Activated CD8-positive, alpha-beta memory T cell treated with anti-CD3 and anti-CD28 coated beads, Interleukin-2, amount 50 U/mL, for 48 hours (primary cell): ENCODE data around the gene EIF3L.
"Not testable (repeated sequence)": the region's sequence is repeated elsewhere in the genome, so short reads cannot be mapped to it uniquely, and the experiment has no call there.

Source experiments
- DNase-seq: peaks from one replicate; pipeline ENCODE4 v3.0.0-alpha.2; 2020

EIF3L gene

DNA sequence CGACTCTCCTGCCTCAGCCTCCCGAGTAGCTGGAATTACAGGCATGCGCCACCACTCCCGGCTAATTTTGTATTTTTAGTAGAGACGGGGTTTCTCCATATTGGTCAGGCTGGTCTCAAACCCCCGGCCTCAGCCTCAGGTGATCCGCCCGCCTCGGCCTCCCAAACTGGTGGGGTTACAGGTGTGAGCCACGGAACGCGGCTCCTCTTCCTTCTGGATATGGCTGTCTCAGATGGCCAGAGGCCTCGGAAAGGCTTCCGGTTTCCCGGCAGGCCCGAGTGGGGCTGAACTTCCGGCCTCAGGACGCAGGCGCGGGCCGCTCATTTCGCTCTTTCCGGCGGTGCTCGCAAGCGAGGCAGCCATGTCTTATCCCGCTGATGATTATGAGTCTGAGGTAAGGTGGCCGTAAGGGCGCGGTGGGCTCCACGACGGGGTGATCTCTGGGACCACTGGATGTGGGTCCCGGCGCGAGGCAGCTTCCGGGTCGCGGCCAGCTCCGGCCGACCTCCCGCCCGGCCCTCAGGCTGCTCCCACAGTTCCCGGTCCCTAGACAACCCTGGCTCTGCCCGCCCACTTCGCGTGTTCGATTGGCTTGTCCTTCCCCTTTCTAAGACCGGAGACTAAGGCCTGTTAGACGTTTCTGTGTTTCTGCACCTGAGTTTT is at the start of gene EIF3L:
EIF3L (plus strand) TSS at position 331 of the 663 bp plus-strand sequence; CDS start at position 362, 31 bp downstream.
- peak; percentile 93 for DNase-seq

DNA sequence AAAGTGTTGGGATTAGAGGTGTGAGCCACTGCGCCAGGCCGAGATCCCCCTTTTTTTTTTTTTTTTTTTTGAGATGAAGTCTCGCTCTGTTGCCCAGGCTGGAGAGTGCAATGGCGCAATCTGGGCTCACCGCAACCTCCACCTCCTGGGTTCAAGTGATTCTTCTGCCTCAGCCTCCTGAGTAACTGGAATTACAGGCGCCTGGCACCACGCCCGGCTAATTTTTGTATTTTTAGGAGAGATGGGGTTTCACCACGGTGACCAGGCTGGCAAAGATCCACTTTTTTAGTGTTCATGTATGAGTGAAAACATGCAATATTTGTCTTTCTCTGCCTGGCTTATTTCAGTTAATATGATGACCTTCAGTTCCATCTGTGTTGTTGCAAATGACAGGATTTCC is 49.2 kb upstream of the EIF3L start:
- DNase-seq = not testable (repeated sequence)

DNA sequence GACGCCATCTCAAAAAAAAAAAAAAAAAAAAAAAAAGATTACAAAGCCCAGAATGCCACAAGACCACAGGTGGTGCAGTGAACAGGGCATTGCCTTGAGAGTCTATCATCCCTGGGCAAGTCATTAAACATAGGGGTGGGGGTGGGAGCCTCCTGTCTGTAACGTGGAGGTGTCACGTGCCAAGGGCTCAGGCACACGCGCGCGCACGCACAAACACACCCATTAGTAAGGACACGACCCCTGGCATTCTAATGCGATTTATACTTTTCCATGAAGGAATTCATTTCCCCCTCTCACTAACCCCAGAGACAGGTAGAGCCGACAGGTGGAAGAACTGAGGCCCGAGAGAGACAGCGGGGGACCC is 47.3 kb upstream of the EIF3L start:
- no peak for DNase-seq

DNA sequence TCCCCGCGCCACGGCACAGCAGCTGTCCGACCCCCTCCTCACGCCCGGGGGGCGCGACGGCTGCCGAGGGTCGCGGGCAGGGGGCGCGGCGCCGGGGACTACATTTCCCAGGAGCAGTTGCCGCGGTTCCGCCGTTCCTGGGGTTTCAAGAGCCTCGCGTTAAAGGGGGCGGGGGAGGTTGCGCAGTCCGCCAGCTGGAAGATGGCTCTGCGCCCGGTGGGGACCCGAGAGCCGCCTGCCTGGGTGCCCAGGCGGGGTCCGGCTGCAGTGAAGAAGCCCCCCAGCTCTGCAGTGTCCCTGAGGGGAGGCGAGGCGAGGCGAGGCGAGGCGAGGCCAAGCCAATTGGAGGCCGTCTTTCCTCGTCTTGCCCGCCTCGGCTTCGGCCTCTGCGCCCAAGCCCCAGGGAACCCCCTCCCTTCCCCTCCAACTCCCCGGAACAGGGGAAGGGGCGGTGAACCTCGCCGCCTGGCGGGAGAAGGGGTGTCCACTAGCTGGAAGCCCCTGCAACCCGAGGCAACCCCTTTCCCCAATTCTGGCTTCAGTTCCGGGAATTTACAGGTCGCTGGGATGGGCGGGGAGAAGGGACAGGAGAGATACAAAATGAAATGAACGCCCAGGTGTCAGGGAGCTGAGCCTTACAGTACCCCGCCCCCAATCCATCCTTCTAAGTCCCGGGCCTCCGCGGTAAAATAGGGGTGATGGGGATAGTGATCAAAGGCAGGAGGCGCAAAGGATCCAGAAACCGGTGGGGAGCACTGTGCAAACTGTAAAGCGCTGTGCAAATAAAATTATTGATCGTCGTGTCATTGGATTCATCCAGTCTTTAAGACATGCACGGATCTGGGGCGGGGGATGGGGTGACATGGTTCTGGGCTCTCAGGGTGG is 46.7 kb upstream of the EIF3L start:
- no peak for DNase-seq

DNA sequence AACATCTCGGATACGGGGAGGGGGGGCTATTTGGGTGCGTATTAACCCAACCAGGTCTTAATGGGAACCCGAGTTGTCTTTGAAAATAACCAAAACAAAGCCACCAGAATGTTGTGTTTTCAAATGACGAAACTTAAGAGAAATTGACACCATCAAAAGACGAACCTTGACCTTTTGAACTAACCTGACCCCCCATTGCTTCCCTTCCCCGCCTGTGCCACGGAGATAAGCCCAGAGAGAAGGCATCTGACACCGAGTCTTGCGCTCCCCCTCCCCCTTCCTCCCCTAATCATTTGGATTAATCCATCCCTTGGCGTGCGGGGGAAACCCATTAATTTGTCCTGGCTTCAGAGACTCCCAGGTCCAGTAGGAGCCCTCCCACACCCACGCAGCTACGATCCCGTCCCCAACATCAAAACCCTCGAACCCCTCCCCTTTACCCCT is 46.0 kb upstream of the EIF3L start:
- no peak for DNase-seq

DNA sequence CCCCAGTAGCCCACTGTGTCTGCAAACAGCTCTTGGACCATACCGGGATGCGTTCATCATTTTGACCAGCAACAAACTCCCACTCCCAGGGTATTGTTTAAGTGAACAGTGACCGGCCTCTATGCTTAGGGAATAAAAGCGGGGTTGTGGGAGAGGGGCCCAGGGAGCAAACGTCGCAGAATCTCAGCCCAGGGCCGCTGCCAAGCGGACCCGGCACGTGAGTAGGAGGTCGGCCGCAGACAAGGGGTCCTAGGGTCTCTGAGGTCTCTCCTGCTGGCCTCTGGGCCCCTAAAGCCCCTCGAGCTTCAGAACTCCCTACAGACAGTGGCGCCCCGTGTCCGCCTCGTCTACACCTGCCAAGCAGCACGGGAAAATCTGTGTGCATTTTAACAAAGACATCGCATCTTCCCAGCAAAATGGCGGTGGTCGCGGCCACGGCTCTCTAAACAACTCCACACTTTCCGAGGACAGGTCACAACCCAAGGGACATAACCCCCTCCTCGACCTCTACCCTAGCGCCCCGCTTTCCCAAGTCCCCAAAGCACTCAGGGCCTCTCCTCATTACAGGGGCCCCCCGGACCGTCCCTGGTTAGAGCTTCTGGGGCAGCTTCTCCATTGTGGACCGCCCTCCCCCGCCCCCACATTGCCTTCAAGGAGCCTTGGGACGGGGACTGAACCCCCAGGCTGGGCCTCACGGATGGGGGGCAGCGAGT is 45.4 kb upstream of the EIF3L start:
- DNase-seq = no peak

DNA sequence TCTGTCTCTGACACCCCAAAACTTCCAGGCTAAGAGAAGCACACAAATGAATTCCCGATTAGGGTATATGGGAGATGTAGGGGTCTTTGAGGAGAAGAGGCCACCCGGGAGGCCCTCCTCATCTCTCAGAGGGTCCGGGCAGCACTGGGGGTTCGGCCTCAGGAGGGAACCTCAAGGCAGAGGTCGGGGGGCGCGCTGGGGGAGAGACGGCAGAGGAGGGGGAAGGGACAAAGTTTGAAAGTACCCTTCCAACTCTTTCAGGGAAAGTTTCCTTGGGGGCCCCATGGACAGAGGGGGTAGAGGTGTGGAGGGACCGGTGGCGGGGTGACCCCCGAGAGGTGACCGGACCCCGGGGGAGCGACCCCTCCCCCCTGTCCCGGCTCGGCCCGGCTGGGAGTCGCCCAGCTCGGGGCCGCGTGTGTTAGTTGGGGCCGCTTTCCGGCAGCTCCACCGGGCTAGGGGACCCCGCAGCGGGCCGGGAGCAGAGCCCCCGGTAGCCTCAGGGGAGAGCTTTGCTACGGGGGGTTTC is 44.8 kb upstream of the EIF3L start:
- no peak for DNase-seq

DNA sequence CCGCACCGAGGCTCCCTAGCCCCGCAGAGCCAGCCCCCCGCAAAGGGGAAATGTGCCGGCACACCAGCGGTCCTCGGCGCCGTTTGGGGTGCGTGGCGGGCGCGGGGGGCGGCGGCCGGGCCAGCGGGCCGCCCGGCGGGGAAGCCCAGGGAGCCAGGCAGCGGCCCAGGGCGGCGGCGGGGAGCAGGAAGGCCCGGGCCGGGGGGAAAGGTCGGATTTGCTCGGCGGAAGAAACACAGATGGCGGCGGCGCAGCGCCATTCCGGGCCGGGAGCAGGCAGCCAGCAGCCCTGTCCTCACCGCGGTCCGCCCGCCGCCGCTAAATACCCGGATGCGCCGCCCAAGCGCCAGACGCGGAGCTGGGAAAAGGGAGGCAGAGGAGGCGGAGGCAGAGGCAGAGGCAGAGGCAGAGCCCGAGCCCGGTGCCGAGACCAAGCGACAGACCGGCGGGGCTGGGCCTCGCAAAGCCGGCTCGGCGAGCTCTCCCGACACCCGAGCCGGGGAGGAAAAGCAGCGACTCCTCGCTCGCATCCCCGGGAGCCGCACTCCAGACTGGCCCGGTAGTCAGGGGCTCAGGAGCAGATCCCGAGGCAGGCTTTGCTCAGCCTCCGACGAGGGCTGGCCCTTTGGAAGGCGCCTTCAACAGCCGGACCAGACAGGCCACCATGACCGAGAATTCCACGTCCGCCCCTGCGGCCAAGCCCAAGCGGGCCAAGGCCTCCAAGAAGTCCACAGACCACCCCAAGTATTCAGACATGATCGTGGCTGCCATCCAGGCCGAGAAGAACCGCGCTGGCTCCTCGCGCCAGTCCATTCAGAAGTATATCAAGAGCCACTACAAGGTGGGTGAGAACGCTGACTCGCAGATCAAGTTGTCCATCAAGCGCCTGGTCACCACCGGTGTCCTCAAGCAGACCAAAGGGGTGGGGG is 44.1 kb upstream of the EIF3L start:
- DNase-seq = peak; percentile 92

DNA sequence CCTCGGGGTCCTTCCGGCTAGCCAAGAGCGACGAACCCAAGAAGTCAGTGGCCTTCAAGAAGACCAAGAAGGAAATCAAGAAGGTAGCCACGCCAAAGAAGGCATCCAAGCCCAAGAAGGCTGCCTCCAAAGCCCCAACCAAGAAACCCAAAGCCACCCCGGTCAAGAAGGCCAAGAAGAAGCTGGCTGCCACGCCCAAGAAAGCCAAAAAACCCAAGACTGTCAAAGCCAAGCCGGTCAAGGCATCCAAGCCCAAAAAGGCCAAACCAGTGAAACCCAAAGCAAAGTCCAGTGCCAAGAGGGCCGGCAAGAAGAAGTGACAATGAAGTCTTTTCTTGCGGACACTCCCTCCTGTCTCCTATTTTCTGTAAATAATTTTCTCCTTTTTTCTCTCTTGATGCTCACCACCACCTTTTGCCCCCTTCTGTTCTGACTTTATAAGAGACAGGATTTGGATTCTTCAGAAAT is 43.4 kb upstream of the EIF3L start:
- DNase-seq = no peak

DNA sequence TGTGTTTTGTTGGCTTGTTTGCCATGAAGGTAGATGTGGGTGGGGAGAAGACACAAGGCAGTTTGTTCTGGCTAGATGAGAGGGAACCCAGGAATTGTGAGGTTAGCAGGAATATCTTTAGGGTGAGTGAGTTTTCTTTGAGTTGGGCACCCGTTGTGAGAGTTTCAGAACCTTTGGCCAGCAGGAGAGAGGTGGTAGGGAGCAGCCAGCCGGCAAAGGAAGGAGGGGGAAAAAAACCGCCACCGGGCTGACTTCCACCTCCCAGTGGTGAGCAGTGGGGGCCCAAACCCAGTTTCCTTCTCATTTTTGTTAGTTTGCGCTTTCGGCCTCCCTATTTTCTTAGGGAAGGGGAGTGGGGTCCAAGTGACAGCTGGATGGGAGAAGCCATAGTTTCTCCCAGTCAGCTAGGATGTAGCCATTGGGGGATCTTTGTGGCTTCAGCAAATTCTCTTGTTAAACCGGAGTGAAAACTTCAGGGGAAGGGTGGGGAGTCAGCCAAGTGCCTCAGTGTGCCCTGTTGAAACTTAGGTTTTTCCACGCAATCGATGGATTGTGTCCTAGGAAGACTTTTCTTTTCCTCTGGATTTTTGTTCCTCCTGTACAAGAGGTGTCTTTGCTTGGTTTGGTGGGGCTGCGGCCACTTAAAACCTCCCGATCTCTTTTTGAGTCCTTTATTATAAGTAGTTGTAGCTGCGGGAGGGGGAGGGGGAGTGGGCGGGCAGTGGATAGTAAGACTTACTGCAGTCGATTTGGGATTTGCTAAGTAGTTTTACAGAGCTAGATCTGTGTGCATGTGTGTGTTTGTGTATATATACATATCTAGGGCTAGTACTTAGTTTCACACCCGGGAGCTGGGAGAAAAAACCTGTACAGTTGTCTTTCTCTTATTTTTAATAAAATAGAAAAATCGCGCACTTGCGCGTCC is 42.5 kb upstream of the EIF3L start:
- no peak for DNase-seq

DNA sequence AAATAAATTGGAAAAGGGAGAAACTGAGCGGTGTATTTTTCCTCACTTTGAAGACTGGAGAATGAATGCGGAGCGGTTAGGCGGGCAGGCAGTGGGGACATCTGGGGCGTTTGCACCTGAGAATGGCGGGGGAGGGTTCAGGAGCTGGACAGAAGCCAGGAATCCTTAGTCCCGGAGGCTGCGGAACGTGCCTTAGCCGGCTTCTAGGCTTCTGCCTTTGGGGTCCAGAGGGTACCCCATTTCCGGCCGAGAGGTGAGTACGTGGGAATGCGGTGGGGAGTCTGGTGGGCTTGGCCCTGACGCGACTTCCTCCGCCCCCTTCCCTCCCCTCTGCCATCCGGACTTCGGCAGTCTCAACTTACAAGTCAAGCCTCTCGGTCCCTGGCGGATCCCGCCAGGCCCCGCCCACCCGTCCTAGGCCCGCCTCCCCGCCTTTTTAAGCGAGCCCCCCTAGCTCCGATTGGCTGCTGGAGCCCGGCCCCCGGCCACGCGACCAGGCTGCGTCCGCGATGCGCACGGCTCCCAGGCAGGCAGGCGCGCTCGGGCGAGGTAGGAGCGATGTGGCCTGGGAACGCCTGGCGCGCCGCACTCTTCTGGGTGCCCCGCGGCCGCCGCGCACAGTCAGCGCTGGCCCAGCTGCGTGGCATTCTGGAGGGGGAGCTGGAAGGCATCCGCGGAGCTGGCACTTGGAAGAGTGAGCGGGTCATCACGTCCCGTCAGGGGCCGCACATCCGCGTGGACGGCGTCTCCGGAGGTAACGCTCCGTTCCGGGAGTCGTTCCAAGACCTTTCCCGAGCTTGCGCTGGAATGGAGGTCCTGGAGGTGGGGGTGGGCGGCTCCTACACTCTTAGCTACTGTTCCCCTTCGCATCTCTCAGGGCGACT is 41.6 kb upstream of the EIF3L start, which contains the start of gene GCAT:
GCAT (plus strand) TSS at position 525 of the 884 bp plus-strand sequence; CDS start at position 559, 34 bp downstream.
- peak; percentile 94 for DNase-seq

DNA sequence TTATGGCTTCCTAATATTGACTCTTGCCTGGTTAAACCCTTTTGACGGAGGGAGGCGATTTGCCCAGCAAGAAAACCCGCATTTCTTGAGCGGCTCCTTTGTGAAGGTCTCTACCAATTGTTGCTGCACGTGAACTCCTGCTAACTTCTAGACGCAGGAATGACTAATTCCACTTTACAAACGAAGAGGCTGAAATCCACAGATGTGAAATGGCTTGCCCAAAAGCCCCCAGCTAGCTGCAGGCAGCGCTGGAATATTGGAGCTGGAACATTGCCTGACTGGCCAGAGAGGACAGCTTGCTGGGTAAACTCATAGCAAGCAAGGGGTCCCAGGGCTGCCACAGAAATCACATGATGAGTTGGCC is 40.9 kb upstream of the EIF3L start:
- no peak for DNase-seq

DNA sequence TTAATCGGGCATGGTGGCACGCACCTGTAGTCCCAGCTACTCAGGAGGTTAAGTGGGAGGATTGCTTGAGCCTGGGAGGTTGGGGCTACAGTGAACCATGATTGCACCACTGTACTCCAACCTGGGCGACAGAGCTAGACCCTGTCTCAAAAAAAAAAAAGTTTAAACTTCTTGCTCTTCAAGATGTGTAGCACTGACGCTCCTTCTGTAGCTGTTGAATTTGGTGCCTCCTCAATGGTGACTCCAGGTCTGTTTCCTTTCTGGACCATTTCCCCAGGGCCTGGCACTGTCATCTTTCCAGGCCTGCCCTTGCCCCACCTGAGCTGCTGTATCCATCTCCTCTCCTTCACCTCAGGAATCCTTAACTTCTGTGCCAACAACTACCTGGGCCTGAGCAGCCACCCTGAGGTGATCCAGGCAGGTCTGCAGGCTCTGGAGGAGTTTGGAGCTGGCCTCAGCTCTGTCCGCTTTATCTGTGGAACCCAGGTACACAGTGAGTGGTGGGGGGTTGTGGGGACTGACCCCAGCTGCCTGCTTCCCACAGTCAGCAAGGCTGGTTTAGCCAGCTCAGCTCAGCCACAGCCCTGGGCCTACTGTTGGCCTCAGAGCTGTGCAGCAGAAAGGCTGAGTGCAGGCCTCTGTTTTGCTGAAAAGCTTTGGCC is 39.4 kb upstream of the EIF3L start:
- no peak for DNase-seq

DNA sequence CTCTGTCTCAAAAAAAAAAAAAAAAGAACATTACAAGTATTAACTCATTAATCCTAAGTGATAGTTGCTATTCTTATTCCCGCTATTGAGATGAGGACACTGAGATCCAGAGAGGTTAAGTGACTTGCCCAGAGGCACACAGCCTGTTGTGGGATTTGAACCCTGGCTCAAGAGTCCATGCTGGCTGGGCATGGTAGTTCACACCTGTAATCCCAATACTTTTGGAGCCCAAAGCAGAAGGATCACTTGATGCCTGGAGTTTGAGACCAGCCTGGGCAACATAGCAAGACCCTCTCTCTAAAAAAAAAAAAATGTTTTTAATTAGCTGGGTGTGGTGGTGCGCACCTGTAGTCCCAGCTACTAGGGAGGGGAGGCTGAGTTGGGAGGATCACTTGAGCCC is 37.4 kb upstream of the EIF3L start:
- no peak for DNase-seq

DNA sequence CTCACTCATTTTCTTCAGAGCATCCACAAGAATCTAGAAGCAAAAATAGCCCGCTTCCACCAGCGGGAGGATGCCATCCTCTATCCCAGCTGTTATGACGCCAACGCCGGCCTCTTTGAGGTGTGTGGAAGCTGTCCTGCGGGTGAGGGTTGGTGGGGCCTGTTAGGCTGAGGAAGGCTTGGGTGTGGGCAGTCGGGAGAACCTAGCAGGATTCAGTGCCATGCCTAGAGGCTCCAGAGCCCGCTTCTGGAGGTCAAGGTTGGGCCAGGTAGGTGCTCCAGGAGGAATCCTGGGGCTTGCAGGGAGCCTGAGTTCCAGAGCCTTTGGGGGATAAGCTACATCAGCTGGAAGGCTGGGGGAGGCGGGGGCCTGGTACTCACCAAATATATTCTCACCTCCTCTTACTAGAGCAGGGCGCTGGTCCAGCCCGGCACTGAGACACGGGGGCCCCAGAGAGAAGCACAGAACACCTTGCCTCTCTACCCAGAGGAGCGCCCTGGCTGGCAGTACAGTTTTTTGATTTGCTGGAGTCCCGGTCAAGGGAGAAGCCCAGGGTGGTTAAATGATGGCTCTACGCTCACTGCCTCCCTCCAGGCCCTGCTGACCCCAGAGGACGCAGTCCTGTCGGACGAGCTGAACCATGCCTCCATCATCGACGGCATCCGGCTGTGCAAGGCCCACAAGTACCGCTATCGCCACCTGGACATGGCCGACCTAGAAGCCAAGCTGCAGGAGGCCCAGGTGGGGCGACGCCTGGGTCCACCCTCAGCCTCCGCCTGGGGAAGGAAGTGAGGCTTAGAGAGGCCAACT is 36.1 kb upstream of the EIF3L start:
- DNase-seq = no peak

DNA sequence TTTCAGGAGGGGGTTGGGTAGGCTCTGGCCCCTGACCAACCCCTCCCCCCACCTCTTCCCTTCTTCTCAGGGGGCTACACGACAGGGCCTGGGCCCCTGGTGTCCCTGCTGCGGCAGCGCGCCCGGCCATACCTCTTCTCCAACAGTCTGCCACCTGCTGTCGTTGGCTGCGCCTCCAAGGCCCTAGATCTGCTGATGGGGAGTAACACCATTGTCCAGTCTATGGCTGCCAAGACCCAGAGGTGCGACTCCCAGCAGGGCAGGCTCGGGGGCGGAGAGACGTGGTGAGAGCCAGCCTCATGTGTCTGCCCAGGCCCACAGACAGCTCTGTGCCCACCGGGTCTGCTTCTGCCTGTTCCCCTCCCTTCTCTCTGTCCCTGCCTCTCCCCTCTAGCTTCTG is 33.6 kb upstream of the EIF3L start:
- no peak for DNase-seq

DNA sequence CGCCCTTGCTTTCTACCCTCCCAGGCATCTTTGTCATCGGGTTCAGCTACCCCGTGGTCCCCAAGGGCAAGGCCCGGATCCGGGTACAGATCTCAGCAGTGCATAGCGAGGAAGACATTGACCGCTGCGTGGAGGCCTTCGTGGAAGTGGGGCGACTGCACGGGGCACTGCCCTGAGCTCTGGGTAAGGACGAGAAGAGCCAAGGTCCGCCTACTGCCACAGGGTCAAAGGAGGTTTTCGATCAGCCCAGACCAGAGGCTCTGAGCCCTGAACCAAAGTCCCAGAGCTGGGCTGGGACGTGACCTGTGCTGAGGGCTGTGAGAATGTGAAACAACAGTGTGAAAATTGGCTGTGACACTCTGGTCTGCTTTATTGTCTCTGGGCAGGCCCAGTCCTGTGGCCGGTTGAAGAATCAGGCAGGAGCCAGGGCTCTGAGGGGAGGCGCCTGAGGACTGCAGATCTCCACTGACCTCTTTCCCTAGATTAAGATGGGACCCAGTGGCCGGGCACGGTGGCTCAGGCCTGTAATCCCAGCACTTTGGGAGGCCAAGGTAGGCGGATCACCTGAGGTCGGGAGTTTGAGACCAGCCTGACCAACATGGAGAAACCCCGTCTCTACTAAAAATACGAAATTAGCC is 32.6 kb upstream of the EIF3L start:
- DNase-seq = no peak
